GM19455 (cell line): ENCODE data around the gene APBB1.
A peak's percentile ranks its signal among the peaks of the same experiment; 100 is the strongest.

ENCODE experiments used
- ATAC-seq: cut with Tn5 transposase; IDR thresholded peaks from one replicate; pipeline ENCODE4 v1.9.1; 2021; ENCODE audit not compliant: unreplicated experiment

APBB1 gene

DNA sequence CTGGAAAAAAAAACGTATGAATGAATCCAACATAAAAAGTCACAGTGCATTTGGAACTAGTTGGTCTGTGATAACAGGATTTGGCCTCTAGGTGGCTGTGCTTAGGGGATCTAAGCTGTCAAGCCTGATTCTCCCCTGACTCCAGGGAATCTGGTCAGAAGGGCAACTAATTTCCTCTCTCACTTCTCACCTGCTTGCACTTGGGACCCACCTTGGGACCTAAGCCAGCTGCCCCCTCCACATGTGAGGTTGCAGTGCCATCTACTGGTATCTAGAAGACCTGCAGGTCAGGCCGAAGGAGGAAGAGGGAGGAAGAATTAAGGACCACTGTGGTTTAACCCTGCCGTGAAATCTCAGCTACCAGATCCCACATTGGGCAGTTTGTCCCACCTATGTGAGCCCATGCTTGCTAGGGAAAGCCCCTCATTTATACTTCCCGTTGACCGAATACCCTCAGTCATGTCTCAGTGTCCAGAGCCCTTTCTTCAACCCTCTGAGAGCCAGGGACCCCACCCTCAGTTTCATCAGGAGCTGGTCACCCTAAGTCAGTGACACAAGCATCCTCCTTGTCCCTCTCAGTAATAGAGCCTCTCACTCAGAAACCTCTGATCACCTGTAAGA lies 65.4 kb downstream of the APBB1 start:
- ATAC-seq: peak; percentile 73

DNA sequence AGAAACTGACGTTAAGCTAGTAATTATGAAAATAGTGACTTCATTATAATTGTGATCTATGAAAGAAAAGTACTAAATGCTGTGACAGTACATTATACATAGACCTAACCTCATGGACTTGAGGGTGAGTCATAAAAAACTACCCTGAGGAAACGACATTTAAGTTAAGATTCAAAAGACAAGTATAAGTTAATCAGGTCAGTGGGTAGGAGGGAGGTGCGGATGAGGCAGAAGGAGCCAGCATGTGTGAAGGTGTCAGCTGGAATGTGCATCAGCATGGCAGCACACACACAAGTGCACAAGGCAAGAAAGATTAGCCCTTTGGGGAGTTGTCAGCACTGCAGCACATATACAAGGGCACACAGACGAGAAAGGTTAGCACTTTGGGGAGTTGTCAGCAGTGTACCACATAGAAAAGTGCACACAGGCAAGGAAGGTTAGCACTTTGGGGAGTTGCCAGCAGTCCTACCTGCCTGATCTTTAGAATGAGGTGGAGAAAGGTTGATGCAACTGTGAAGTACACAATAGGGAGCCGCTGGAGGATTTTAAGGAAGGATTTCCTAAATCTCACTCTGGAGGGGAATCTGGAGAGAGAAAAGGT lies 67.0 kb downstream of the APBB1 start:
- no peak for ATAC-seq

DNA sequence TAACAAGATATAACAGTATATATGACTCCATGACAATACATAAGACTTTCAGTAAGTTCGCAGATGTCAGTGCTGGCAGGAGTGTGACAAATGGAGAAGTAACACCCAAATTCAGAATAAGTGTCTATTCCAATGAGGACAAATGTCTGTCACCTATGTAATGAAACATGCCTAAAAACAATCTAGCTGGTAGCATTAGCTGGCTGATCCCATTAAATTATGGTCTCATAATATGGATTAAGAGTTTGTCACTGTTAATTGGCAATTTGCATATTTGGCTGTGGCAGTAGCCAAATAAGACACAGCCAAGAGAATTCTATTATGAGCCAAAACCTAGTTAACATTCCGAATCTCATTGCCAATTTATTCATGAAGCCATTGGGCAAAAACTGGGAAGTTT lies 68.4 kb downstream of the APBB1 start:
- ATAC-seq: no peak

DNA sequence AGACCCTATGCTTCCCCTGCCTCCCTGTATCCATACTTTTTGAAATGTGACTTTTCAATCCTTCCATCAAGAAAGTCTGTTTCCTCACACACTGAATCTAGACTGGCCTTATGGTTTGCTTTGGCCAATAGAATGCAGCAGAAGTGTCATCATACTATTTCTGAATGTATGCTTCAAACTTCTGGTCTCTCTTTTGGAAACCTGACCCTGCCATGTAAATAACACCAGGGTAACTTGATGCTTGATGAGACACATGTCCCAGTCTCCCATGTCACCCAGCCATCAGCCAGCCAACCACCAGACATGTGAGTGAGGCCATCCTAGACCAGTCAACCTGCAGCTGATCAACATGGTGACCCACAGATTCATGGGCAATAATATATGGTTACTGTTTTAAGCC lies 68.9 kb downstream of the APBB1 start:
- ATAC-seq: no peak

DNA sequence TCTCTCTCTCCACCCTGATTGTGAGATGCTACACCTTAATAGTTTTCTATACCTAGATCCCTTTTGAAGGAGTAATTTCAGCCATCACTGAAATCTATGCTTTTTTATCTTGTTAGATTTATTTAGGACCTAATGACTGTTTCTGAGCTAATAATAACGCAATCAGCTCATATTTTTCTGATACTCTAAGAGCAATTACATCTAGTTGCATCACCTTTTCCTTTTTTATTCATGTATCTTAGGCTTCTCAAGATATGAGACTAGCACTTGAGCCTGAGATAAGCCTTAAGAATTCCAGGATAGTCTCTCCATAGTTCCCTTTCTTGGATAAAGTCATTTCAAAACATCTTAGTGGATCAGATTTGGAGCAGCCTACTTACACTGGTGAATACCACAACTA lies 73.5 kb downstream of the APBB1 start:
- ATAC-seq: no peak
